ENCODE data around the gene U2AF1L4. TPM values are rescaled to one million over a fixed set of nuclear protein-coding genes. Genes with fewer than 3 reads are reported as not detected.

U2AF1L4 gene
- 17.2 and 27.9 TPM in 2 replicates for total RNA-seq (ENCODE audit: low replicate concordance)

GRCh38 chr19:35745328-35746086 is at the start of gene U2AF1L4, which contains the start of gene PSENEN:
TSS of gene U2AF1L4 (minus strand) at chr19:35745418. CDS start at chr19:35745391, 27 bp downstream.
TSS of gene PSENEN (plus strand) at chr19:35745651. CDS start at chr19:35745931, 280 bp downstream.
- Histone ChIP-seq H3K9ac (peak within 1 kb of the TSS; percentile 73), H3K79me2 (ENCODE audit: low read depth) (peaks cover 13% of the 10 kb centered on the region), H3K36me3 (no peaks in the 10 kb centered on the region), H4K20me1 (ENCODE audit: low read depth) (no peaks in the 10 kb centered on the region), H3K27ac (peak within 1 kb of the TSS; percentile 96), H3K4me2 (peak within 1 kb of the TSS; percentile 88), H3K27me3 (no peaks in the 10 kb centered on the region), H3K9me3 (ENCODE audit: low read depth) (no peaks in the 10 kb centered on the region), H2AFZ (replicated peaks) (peak within 1 kb of the TSS; percentile 81), H3F3A (ENCODE audit: low read depth) (peaks cover 35% of the 10 kb centered on the region), H3K4me1 (peaks cover 5% of the 10 kb centered on the region), H3K4me3 (peak within 1 kb of the TSS; percentile 87)
- DNase-seq (ENCODE audit: low spot score): peak; percentile 100
- TF ChIP-seq EZH2phosphoT487 (IDR thresholded peaks at IDR 0.05) (no peak), EZH2 (IDR thresholded peaks at IDR 0.05) (no peak)
- TF ChIP-seq, protein P1, sequence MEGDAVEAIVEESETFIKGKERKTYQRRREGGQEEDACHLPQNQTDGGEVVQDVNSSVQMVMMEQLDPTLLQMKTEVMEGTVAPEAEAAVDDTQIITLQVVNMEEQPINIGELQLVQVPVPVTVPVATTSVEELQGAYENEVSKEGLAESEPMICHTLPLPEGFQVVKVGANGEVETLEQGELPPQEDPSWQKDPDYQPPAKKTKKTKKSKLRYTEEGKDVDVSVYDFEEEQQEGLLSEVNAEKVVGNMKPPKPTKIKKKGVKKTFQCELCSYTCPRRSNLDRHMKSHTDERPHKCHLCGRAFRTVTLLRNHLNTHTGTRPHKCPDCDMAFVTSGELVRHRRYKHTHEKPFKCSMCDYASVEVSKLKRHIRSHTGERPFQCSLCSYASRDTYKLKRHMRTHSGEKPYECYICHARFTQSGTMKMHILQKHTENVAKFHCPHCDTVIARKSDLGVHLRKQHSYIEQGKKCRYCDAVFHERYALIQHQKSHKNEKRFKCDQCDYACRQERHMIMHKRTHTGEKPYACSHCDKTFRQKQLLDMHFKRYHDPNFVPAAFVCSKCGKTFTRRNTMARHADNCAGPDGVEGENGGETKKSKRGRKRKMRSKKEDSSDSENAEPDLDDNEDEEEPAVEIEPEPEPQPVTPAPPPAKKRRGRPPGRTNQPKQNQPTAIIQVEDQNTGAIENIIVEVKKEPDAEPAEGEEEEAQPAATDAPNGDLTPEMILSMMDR (IDR thresholded peaks at IDR 0.05): no peak
- Mint-ChIP-seq H3K4me3 (peak within 1 kb of the TSS; percentile 96), H3K27ac (peak within 1 kb of the TSS; percentile 94), H3K9me3 (no peaks in the 10 kb centered on the region), H3K4me1 (peaks cover 47% of the 10 kb centered on the region), H3K27me3 (ENCODE audit: insufficient read depth, low read depth) (peaks cover 12% of the 10 kb centered on the region), H3K36me3 (peaks cover 3% of the 10 kb centered on the region)

- H2AFZ ChIP-seq (replicated peaks): no peak overlapping the region
- H3F3A ChIP-seq (ENCODE audit: low read depth): no peaks in the 10 kb centered on the region
- no peaks in the 10 kb centered on the region for H4K20me1 ChIP-seq (ENCODE audit: low read depth)
- Mint-ChIP-seq H3K27me3 (ENCODE audit: insufficient read depth, low read depth) (peaks cover 33% of the 10 kb centered on the region), H3K27ac (no peak overlapping the region), H3K4me1 (peaks cover 5% of the 10 kb centered on the region), H3K36me3 (no peaks in the 10 kb centered on the region), H3K9me3 (no peaks in the 10 kb centered on the region), H3K4me3 (no peak overlapping the region)
- H3K79me2 ChIP-seq (ENCODE audit: low read depth): no peaks in the 10 kb centered on the region
- no peak overlapping the region for H3K27ac ChIP-seq
- no peak overlapping the region for H3K4me2 ChIP-seq
- TF ChIP-seq EZH2phosphoT487 (IDR thresholded peaks at IDR 0.05) (no peak), EZH2 (IDR thresholded peaks at IDR 0.05) (no peak)
- TF ChIP-seq, protein P1 (IDR thresholded peaks at IDR 0.05): no peak
- peaks cover 5% of the 10 kb centered on the region for H3K4me1 ChIP-seq
- H3K9me3 ChIP-seq (ENCODE audit: low read depth): no peaks in the 10 kb centered on the region
- no peak overlapping the region for H3K9ac ChIP-seq
- DNase-seq (ENCODE audit: low spot score): no peak
- H3K4me3 ChIP-seq: no peak overlapping the region
- peaks cover 41% of the 10 kb centered on the region for H3K27me3 ChIP-seq
- no peaks in the 10 kb centered on the region for H3K36me3 ChIP-seq
Observed at GRCh38 chr19:35793381-35794165, 48.4 kb upstream of the U2AF1L4 start.

GRCh38 chr19:35792888-35793287 is 47.7 kb upstream of the U2AF1L4 start:
- H3K9ac ChIP-seq: no peak overlapping the region
- H3K4me1 ChIP-seq: peaks cover 5% of the 10 kb centered on the region
- H3K9me3 ChIP-seq (ENCODE audit: low read depth): no peaks in the 10 kb centered on the region
- no peaks in the 10 kb centered on the region for H4K20me1 ChIP-seq (ENCODE audit: low read depth)
- H3K27me3 ChIP-seq: peaks cover 35% of the 10 kb centered on the region
- Mint-ChIP-seq H3K9me3 (no peaks in the 10 kb centered on the region), H3K4me1 (peaks cover 5% of the 10 kb centered on the region), H3K36me3 (peaks cover 1% of the 10 kb centered on the region), H3K27ac (no peak overlapping the region), H3K4me3 (no peak overlapping the region), H3K27me3 (ENCODE audit: insufficient read depth, low read depth) (peaks cover 29% of the 10 kb centered on the region)
- TF ChIP-seq, protein P1 (IDR thresholded peaks at IDR 0.05): no peak
- TF ChIP-seq EZH2phosphoT487 (IDR thresholded peaks at IDR 0.05): no peak
- no peak for TF ChIP-seq EZH2 (IDR thresholded peaks at IDR 0.05)
- H3K36me3 ChIP-seq: no peaks in the 10 kb centered on the region
- no peak overlapping the region for H2AFZ ChIP-seq (replicated peaks)
- no peak overlapping the region for H3K4me2 ChIP-seq
- DNase-seq (ENCODE audit: low spot score): no peak
- H3K4me3 ChIP-seq: no peak overlapping the region
- H3K79me2 ChIP-seq (ENCODE audit: low read depth): no peaks in the 10 kb centered on the region
- no peak overlapping the region for H3K27ac ChIP-seq
- no peaks in the 10 kb centered on the region for H3F3A ChIP-seq (ENCODE audit: low read depth)
